ENCODE measurements around the gene TMEM273.

TMEM273 gene

GRCh38 chr10:49143249-49143648 is 44.9 kb downstream of the TMEM273 start:
- H3K4me1 ChIP-seq (ENCODE audit: insufficient read depth, low read length), result no peaks in the 10 kb centered on the region
- no peak overlapping the region for H3K4me3 ChIP-seq (ENCODE audit: low read depth in 1 of 2, low read length in 2 of 2)
- H4K20me1 ChIP-seq (ENCODE audit: insufficient read depth, low read length), result no peaks in the 10 kb centered on the region
- H3K36me3 ChIP-seq (ENCODE audit: insufficient read depth, low read length), result no peaks in the 10 kb centered on the region
- TF ChIP-seq EZH2 (IDR thresholded peaks at IDR 0.05; ENCODE audit: borderline replicate concordance, low read depth, low read length, severe bottlenecking) (no peak), CTCF (IDR thresholded peaks at IDR 0.05; ENCODE audit: borderline replicate concordance, extremely low read depth, low read length, poor library complexity, severe bottlenecking) (no peak)
- H3K9ac ChIP-seq (ENCODE audit: low read depth, low read length), result no peak overlapping the region
- DNase-seq (no peak), ATAC-seq (ENCODE audit: insufficient read depth, low read depth) (no peak)
- H3K27me3 ChIP-seq (ENCODE audit: insufficient read depth, low read length, poor library complexity), result no peaks in the 10 kb centered on the region
- H3K27ac ChIP-seq (ENCODE audit: low read length), result no peak overlapping the region
- no peaks in the 10 kb centered on the region for H3K9me3 ChIP-seq (ENCODE audit: insufficient read depth, low read length, severe bottlenecking)
- H3K79me2 ChIP-seq (ENCODE audit: insufficient read depth, low read length), result no peaks in the 10 kb centered on the region
- H2AFZ ChIP-seq (ENCODE audit: low read depth, low read length), result no peak overlapping the region
- H3K4me2 ChIP-seq (ENCODE audit: insufficient read depth, low read length), result no peak overlapping the region

- Histone ChIP-seq H3K4me3 (ENCODE audit: low read depth in 1 of 2, low read length in 2 of 2) (no peak overlapping the region), H3K27ac (ENCODE audit: low read length) (no peak overlapping the region), H3K79me2 (ENCODE audit: insufficient read depth, low read length) (no peaks in the 10 kb centered on the region), H3K4me2 (ENCODE audit: insufficient read depth, low read length) (no peak overlapping the region), H3K27me3 (ENCODE audit: insufficient read depth, low read length, poor library complexity) (no peaks in the 10 kb centered on the region), H2AFZ (ENCODE audit: low read depth, low read length) (no peak overlapping the region), H3K36me3 (ENCODE audit: insufficient read depth, low read length) (no peaks in the 10 kb centered on the region), H3K9me3 (ENCODE audit: insufficient read depth, low read length, severe bottlenecking) (no peaks in the 10 kb centered on the region), H3K9ac (ENCODE audit: low read depth, low read length) (no peak overlapping the region), H4K20me1 (ENCODE audit: insufficient read depth, low read length) (no peaks in the 10 kb centered on the region), H3K4me1 (ENCODE audit: insufficient read depth, low read length) (no peaks in the 10 kb centered on the region)
- no peak for TF ChIP-seq EZH2 (IDR thresholded peaks at IDR 0.05; ENCODE audit: borderline replicate concordance, low read depth, low read length, severe bottlenecking)
- ATAC-seq (ENCODE audit: insufficient read depth, low read depth) (no peak), DNase-seq (no peak)
Measured at GRCh38 chr10:49141541-49142332, 46.5 kb downstream of the TMEM273 start.

GRCh38 chr10:49140304-49141177 is 47.6 kb downstream of the TMEM273 start:
- Histone ChIP-seq H3K27ac (ENCODE audit: low read length) (no peak overlapping the region), H3K36me3 (ENCODE audit: insufficient read depth, low read length) (no peaks in the 10 kb centered on the region), H3K4me3 (ENCODE audit: low read depth in 1 of 2, low read length in 2 of 2) (no peak overlapping the region), H3K9me3 (ENCODE audit: insufficient read depth, low read length, severe bottlenecking) (no peaks in the 10 kb centered on the region), H3K9ac (ENCODE audit: low read depth, low read length) (no peak overlapping the region), H3K4me1 (ENCODE audit: insufficient read depth, low read length) (no peaks in the 10 kb centered on the region; the same call in 1 of the 2 replicates), H3K4me2 (ENCODE audit: insufficient read depth, low read length) (no peak overlapping the region), H3K79me2 (ENCODE audit: insufficient read depth, low read length) (no peaks in the 10 kb centered on the region), H3K27me3 (ENCODE audit: insufficient read depth, low read length, poor library complexity) (no peaks in the 10 kb centered on the region), H4K20me1 (ENCODE audit: insufficient read depth, low read length) (no peaks in the 10 kb centered on the region), H2AFZ (ENCODE audit: low read depth, low read length) (no peak overlapping the region)
- DNase-seq, result no peak
- no peak for ATAC-seq (ENCODE audit: insufficient read depth, low read depth)
- TF ChIP-seq CTCF (IDR thresholded peaks at IDR 0.05; ENCODE audit: borderline replicate concordance, extremely low read depth, low read length, poor library complexity, severe bottlenecking) (no peak), EZH2 (IDR thresholded peaks at IDR 0.05; ENCODE audit: borderline replicate concordance, low read depth, low read length, severe bottlenecking) (no peak)

- DNase-seq (no peak), ATAC-seq (ENCODE audit: insufficient read depth, low read depth) (no peak)
- TF ChIP-seq EZH2 (IDR thresholded peaks at IDR 0.05; ENCODE audit: borderline replicate concordance, low read depth, low read length, severe bottlenecking), result no peak
- no peak for TF ChIP-seq CTCF (IDR thresholded peaks at IDR 0.05; ENCODE audit: borderline replicate concordance, extremely low read depth, low read length, poor library complexity, severe bottlenecking)
- Histone ChIP-seq H3K79me2 (ENCODE audit: insufficient read depth, low read length) (no peaks in the 10 kb centered on the region), H3K27me3 (ENCODE audit: insufficient read depth, low read length, poor library complexity) (no peaks in the 10 kb centered on the region), H3K9ac (ENCODE audit: low read depth, low read length) (no peak overlapping the region), H3K4me1 (ENCODE audit: insufficient read depth, low read length) (no peaks in the 10 kb centered on the region; the same call in 1 of the 2 replicates), H3K4me2 (ENCODE audit: insufficient read depth, low read length) (no peak overlapping the region), H3K9me3 (ENCODE audit: insufficient read depth, low read length, severe bottlenecking) (no peaks in the 10 kb centered on the region), H2AFZ (ENCODE audit: low read depth, low read length) (no peak overlapping the region), H3K36me3 (ENCODE audit: insufficient read depth, low read length) (no peaks in the 10 kb centered on the region), H4K20me1 (ENCODE audit: insufficient read depth, low read length) (no peaks in the 10 kb centered on the region), H3K4me3 (ENCODE audit: low read depth in 1 of 2, low read length in 2 of 2) (no peak overlapping the region), H3K27ac (ENCODE audit: low read length) (no peak overlapping the region)
Measured at GRCh38 chr10:49139846-49140195, 48.4 kb downstream of the TMEM273 start.

Measured in DND-41 (cell line).